GM19351 (cell line): ENCODE results near the gene AKNA.

Source experiments
- ATAC-seq: cut with Tn5 transposase; IDR thresholded peaks from one replicate; pipeline ENCODE4 v1.9.1; 2021; ENCODE audit warnings: mild to moderate bottlenecking, moderate library complexity; ENCODE audit not compliant: unreplicated experiment

Gene AKNA

GRCh38 chr9:114376586-114377445 is 11.0 kb downstream of the AKNA start:
- ATAC-seq: no peak

DNA sequence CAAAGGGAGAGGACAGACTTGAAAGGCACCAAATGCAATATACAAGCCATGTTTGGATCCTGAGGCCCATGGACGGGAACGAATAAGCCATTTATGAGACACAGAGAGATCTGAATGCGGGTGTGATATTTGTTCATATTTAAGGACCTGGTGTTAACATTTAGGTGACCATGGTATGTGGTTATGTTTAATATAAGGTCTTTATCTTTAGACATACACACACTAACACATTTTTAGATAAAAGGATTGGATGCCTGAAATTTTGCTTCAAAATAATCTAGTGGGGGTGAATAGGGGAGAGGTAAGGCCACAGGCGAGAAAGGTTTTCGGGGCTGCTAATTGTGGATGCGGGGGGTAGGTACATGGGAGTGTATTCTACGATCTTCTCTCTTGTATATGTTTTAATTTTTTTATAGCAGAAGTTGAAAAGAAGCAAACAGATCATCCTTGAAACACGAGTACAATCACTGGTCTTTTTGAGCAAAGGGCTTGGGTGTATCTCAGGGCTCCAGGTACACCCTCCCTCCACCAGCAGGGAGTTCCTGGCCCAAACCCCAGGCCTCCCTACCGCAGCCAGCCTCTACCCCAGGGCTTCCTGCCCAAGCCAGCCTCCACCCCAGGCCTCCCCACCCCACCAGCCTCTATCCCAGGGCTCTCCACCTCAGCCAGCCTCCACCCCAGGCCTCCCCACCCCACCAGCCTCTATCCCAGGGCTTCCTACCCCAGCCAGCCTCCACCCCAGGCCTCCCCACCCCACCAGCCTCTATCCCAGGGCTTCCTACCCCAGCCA is 12.2 kb downstream of the AKNA start:
- no peak for ATAC-seq

- no peak for ATAC-seq
These were observed 12.8 kb downstream of the AKNA start for GRCh38 chr9:114374936-114375335.

GRCh38 chr9:114373960-114374730 is 13.6 kb downstream of the AKNA start:
- ATAC-seq: no peak

- ATAC-seq: peak; percentile 90
These were observed 14.8 kb downstream of the AKNA start for GRCh38 chr9:114372921-114373448.

- peak; percentile 30 for ATAC-seq
These were observed 15.5 kb downstream of the AKNA start for GRCh38 chr9:114371973-114372917.

- ATAC-seq: no peak
These were observed 16.3 kb downstream of the AKNA start for GRCh38 chr9:114371343-114371944.

GRCh38 chr9:114370968-114371320 is 16.8 kb downstream of the AKNA start:
- ATAC-seq: no peak

GRCh38 chr9:114370251-114370967 is 17.4 kb downstream of the AKNA start:
- ATAC-seq: no peak

- ATAC-seq: no peak
These were observed 18.3 kb downstream of the AKNA start for GRCh38 chr9:114369216-114370130.

- ATAC-seq: no peak
These were observed 19.8 kb downstream of the AKNA start for GRCh38 chr9:114367772-114368569.

DNA sequence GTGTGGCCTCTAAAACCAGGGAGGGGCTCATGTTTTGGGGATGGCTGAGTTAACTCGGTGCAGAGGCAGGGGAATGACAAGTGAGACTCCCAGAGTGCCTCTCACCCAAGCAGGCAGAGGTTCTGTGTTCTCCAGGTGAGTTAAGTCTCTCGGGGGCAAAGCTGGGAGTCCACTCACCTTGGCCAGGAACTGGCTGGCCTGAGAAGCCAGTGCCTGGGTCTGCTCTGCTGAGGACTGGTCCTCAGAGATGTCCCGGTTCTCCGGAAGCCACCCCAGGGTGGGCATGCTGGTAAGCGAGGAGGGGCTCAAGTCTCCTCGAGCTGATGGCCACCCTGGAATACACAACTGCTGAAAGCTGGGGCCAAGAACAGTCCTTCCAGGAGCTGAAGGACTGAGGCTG is 20.4 kb downstream of the AKNA start:
- no peak for ATAC-seq

GRCh38 chr9:114366334-114367128 is 21.3 kb downstream of the AKNA start:
- ATAC-seq: peak; percentile 58

DNA sequence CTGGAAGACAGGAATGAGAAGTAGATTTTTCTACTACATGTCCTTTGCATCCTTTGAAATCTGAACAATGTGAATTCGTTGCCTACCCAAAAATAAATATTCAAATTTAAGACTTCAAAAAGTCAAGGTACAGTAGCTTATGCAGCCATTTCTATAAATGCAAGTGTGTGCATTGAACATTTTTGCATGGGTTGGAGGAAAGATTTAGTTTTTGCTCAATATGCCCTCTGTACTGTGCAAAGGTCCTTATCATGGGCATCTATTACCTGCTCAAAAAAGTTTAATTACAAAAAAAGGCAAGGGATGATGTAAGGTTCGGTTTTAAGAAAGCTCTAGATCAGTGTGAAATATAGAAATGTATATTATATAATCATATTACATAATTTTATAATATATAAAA is 22.6 kb downstream of the AKNA start:
- ATAC-seq: no peak

DNA sequence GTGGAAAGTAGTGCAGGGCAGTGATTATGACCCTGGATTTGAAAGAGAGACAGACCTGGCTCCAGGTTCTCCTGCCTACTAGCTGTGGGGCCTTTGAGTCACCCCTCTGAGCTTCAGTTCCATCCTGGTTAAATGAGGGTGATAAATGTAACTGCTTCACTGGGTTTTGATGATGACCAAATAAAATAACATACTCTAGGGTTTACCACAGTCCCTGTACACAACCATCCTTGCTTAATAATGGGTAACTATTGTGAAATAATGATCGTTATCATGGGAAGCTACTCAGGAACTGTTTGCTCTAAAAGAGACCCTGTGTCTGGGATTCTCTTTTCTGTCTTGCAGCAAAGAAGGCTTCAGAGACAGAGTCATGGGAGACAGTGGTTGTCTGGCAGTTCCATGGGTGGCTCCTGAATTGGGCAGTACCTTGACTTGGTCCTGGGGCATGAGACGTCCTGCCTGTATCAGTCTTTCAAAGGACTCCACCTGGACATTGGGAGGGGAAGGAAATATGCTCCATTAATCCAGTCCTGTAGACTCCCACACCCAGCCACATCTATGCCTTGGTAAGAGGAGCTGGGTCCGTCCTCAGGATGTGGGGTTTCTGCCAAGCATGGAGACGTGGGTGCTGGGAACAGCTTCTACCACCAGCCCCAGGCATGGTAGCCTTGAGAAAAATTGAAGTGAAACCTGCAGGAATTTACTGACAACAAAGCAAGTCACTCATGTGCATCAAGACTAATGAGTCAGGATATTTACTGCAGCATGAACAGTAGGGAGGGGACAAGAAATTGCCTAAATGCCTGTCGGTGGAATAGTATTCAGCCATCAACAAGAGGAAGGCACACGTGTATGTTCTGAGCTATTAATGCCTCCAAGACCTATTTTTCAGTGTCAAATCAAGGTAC is 23.4 kb downstream of the AKNA start:
- no peak for ATAC-seq
